PC-9 (cell line): ENCODE measurements around the gene CDK13. TPM values are rescaled to one million over a fixed set of nuclear protein-coding genes. Genes with fewer than 3 reads are reported as not detected.
A peak's percentile ranks its signal among the peaks of the same experiment; 100 is the strongest.

Experiments used
- BruUV-seq: library from RNA; stranded (reverse); fragments of 400-500 nt; replicated peaks from 2 replicates; lab custom pipeline; 2021; lab: Mats Ljungman, UMichigan
- CTCF ChIA-PET: fragments of 300-600 bp; sonication (Branson Sonifier 250); formaldehyde crosslinking; loops from one replicate; lab custom pipeline; 2022; ENCODE audit warnings: antibody characterized with exemption; lab: Charles Lee
- POLR2A ChIA-PET: fragments of 300-600 bp; sonication (Branson Sonifier 250); formaldehyde crosslinking; loops from one replicate; lab custom pipeline; 2022; ENCODE audit warnings: antibody characterized with exemption; ENCODE audit not compliant: unreplicated experiment; lab: Charles Lee
- DNase-seq, 2 experiments: peaks; one replicate each; pipeline versions ENCODE4 v3.0.0 to v3.0.0-alpha.2; 2015 to 2022; ENCODE audit warnings: mixed read lengths in 1 of 2
- H2AFZ ChIP-seq: fragments of 200-600 bp; sonication (generic); 2 replicates; pipeline ENCODE4 v1.8.1; 2017; ENCODE audit warnings: antibody characterized with exemption
- H3F3A ChIP-seq: fragments of 200-600 bp; sonication (generic); 2 replicates; pipeline ENCODE4 v1.8.1; 2017; ENCODE audit warnings: antibody characterized with exemption, mild to moderate bottlenecking, low read depth; ENCODE audit not compliant: insufficient read depth
- H3K27ac ChIP-seq: fragments of 200-600 bp; sonication (generic); 2 replicates; pipeline ENCODE4 v1.6.1; 2016; ENCODE audit warnings: mixed run types
- H3K27me3 ChIP-seq: fragments of 200-600 bp; sonication (generic); 2 replicates; pipeline ENCODE4 v1.6.1; 2016; ENCODE audit warnings: low read depth, mixed run types; ENCODE audit not compliant: insufficient read depth
- H3K36me3 ChIP-seq: fragments of 200-600 bp; sonication (generic); 2 replicates; pipeline ENCODE4 v1.6.1; 2016; ENCODE audit warnings: low read depth, mixed run types
- H3K4me1 ChIP-seq: fragments of 200-600 bp; sonication (generic); replicated peaks from 2 replicates; pipeline ENCODE4 v1.6.1; 2016; ENCODE audit warnings: mixed run types; ENCODE audit not compliant: insufficient read depth
- H3K4me2 ChIP-seq: fragments of 200-600 bp; sonication (generic); 2 replicates; pipeline ENCODE4 v1.6.1; 2017; ENCODE audit warnings: mixed run types
- H3K4me3 ChIP-seq: fragments of 200-600 bp; sonication (generic); 2 replicates; pipeline ENCODE4 v1.6.1; 2016; ENCODE audit warnings: mixed run types
- H3K79me2 ChIP-seq: fragments of 200-600 bp; sonication (generic); 2 replicates; pipeline ENCODE4 v1.6.1; 2017; ENCODE audit warnings: low read depth, mixed run types
- H3K9me2 ChIP-seq: fragments of 200-600 bp; sonication (generic); 2 replicates; pipeline ENCODE4 v1.8.1; 2017; ENCODE audit warnings: mild to moderate bottlenecking; ENCODE audit not compliant: insufficient read depth
- H3K9me3 ChIP-seq: fragments of 200-600 bp; sonication (generic); 2 replicates; pipeline ENCODE4 v1.8.1; 2016; ENCODE audit warnings: low read depth; ENCODE audit not compliant: insufficient read depth
- H4K20me1 ChIP-seq: fragments of 200-600 bp; sonication (generic); 2 replicates; pipeline ENCODE4 v1.8.1; 2017; ENCODE audit not compliant: insufficient read depth
- EZH2 ChIP-seq: fragments of 200-600 bp; sonication (generic); IDR thresholded peaks from 2 replicates; pipeline ENCODE4 v1.8.0; 2017; ENCODE audit warnings: antibody characterized with exemption, low read depth
- intact Hi-C: fragments of 100-400 bp; cut with micrococcal nuclease; formaldehyde crosslinking; loops from one replicate; pipeline ENCODE4 v1.10.0; 2022; ENCODE audit not compliant: unreplicated experiment
- total RNA-seq: library from RNA; stranded (reverse); gene quantifications from 2 replicates; pipeline ENCODE4 v1.2.3, GENCODE V29; 2021
- TF ChIP-seq, protein P1 (sequence below): fragments of 200-600 bp; sonication (generic); conservative IDR thresholded peaks from 2 replicates; pipeline ENCODE4 v1.6.1; 2017; ENCODE audit warnings: mixed run types, antibody characterized with exemption, mild to moderate bottlenecking, moderate library complexity

The CDK13 gene
- total RNA-seq, 1 experiment from 2014 or later = 80.9 TPM

DNA sequence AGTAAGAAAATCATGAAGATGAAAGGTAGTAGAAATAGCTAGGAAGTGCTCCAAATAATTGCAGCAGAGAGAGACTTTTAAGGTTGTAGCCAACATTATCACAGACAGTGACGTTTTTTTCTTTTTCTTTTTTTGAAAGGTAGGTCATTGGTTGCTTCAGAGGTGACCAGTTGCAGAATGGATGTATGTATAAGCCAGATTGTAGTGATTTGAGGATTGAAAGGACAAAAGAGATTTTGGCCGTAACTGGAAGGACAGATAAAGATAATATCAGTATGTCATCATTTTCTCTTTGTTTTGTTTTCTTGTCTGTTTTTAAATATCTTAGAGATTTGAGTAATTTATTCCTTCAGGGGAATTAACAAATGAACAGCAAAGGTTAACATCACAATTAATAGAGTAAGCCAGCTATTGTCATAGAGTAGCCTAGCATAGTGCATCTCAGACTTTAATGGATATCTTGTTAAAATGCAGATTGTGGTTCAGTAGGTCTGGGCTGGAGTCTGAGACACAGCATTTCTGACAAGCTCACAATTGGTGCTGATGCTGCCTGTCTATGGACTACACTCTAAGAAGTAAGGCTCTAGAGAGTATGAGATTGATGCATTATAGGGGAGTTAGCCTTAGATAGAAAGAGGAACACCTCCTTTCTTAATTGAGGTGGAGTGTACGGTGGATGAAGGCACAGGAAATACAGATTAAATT lies 28.3 kb downstream of the CDK13 start:
- no peak for DNase-seq
- BruUV-seq = no TSS peak
- Histone ChIP-seq H3K4me3 (no peak overlapping the region), H3K4me2 (no peak overlapping the region), H3K79me2 (peaks cover 90% of the 10 kb centered on the region), H3K9me3 (no peaks in the 10 kb centered on the region), H3K36me3 (0 out of 2 replicates have a peak, but pooled peaks cover 5% of the 10 kb centered on the region), H3K27me3 (no peaks in the 10 kb centered on the region), H3K9me2 (no peaks in the 10 kb centered on the region), H3K4me1 (no peaks in the 10 kb centered on the region), H3F3A (0 out of 2 replicates have a peak, but pooled peaks cover 5% of the 10 kb centered on the region), H2AFZ (no peak overlapping the region), H3K27ac (no peak overlapping the region), H4K20me1 (peaks cover 82% of the 10 kb centered on the region)
- POLR2A ChIA-PET = interaction anchor here (0.6 kb wide), 1 partner anchor 40 kb away, joined by 3 read pairs; no protein-coding TSS in a partner anchor
- CTCF ChIA-PET = no interaction called here
- intact Hi-C loops = no loop called here
- no peak for TF ChIP-seq EZH2
- TF ChIP-seq, protein P1, sequence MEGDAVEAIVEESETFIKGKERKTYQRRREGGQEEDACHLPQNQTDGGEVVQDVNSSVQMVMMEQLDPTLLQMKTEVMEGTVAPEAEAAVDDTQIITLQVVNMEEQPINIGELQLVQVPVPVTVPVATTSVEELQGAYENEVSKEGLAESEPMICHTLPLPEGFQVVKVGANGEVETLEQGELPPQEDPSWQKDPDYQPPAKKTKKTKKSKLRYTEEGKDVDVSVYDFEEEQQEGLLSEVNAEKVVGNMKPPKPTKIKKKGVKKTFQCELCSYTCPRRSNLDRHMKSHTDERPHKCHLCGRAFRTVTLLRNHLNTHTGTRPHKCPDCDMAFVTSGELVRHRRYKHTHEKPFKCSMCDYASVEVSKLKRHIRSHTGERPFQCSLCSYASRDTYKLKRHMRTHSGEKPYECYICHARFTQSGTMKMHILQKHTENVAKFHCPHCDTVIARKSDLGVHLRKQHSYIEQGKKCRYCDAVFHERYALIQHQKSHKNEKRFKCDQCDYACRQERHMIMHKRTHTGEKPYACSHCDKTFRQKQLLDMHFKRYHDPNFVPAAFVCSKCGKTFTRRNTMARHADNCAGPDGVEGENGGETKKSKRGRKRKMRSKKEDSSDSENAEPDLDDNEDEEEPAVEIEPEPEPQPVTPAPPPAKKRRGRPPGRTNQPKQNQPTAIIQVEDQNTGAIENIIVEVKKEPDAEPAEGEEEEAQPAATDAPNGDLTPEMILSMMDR = no peak

DNA sequence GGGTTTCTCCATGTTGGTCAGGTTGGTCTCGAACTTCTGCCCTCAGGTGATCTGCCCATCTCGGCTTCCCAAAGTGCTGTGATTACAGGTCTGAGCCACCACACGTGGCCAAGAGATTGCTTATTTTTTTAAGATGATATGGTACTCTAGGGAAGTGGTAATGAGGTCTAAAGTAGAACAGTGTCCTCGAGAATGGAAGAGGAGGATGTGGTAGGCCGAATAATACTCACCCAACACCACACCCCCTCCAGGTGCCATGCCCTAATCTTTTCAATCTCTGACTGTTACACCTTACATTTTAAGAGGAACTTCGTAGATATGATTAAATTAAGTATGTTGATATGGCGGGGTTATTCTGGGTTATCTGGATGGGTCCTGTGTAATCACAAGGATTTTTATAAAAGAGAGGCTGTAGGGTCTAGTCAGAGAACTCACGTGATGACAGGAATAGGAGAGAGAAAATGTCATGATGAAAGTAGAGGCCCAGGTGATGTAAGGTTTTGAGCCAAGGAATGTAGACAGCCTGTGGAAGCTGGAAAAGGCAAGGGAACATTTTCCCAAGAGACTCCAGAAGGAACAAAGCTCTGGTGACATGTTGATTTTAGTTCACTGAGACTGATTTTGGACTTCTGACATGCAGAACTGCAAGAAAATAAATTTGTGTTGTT lies 29.5 kb downstream of the CDK13 start:
- CTCF ChIA-PET = no interaction called here
- POLR2A ChIA-PET = no interaction called here
- Histone ChIP-seq H3K4me3 (no peak overlapping the region), H3K4me1 (no peaks in the 10 kb centered on the region), H3K79me2 (peaks cover 90% of the 10 kb centered on the region), H3K36me3 (0 out of 2 replicates have a peak, but pooled peaks cover 5% of the 10 kb centered on the region), H3K9me2 (no peaks in the 10 kb centered on the region), H3K27ac (peak overlapping the region; percentile 19; the same call in 1 of the 2 replicates), H3K9me3 (no peaks in the 10 kb centered on the region), H3K4me2 (no peak overlapping the region), H4K20me1 (peaks cover 81% of the 10 kb centered on the region), H3K27me3 (no peaks in the 10 kb centered on the region), H3F3A (0 out of 2 replicates have a peak, but pooled peaks cover 5% of the 10 kb centered on the region), H2AFZ (no peak overlapping the region)
- intact Hi-C loops = no loop called here
- no TSS peak for BruUV-seq
- no peak for DNase-seq
- TF ChIP-seq EZH2 = no peak

DNA sequence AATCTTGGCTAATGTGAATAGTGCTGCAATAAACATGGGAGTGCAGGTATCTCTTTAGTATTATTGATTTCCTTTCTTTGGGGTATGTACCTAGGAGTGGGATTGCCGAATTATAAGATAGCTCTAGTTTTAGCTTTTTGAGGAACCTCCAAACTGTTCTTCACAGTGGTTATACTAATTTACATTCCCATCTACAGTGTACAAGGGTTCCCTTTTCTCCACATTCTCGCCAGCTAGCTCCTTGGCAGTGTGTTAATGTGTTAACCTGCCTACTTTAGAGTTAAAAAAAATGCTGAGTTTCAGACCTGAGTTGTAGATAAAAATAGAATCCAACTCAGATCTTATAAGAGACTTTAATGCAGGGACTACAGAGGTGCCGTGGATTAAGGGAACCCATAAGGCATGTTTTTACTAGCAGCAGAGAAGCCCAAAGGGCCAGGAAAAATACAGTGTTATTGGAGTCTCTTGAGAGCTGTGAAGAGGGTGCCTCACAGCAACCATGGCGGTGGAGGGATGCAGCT lies 35.4 kb downstream of the CDK13 start:
- no peak overlapping the region for H3K27ac ChIP-seq
- POLR2A ChIA-PET = interaction anchor here (0.6 kb wide), 1 partner anchor 58 kb away, joined by 3 read pairs; no protein-coding TSS in a partner anchor
- no peaks in the 10 kb centered on the region for H3K9me3 ChIP-seq
- CTCF ChIA-PET = no interaction called here
- no peak overlapping the region for H3K4me3 ChIP-seq
- H3K27me3 ChIP-seq = no peaks in the 10 kb centered on the region
- H2AFZ ChIP-seq = no peak overlapping the region
- no peaks in the 10 kb centered on the region for H3K9me2 ChIP-seq
- intact Hi-C loops = no loop called here
- H3K79me2 ChIP-seq = peaks cover 76% of the 10 kb centered on the region
- H3K4me2 ChIP-seq = no peak overlapping the region
- H3F3A ChIP-seq = peaks cover 11% of the 10 kb centered on the region; the same call in 1 of the 2 replicates
- TF ChIP-seq, protein P1 = no peak
- TF ChIP-seq EZH2 = no peak
- peaks cover 69% of the 10 kb centered on the region for H4K20me1 ChIP-seq
- no peaks in the 10 kb centered on the region for H3K4me1 ChIP-seq
- no TSS peak for BruUV-seq
- no peak for DNase-seq
- H3K36me3 ChIP-seq = peaks cover 13% of the 10 kb centered on the region; the same call in 1 of the 2 replicates
